GM12878 (cell line): Measurements from ENCODE around the gene ANTKMT. TPM values are rescaled to one million over a fixed set of nuclear protein-coding genes. Genes with fewer than 3 reads are reported as not detected.

ENCODE experiments used
- ATAC-seq: fragments of 200-7000 bp; cut with Tn5 transposase; 3 replicates; pipeline ENCODE4 v1.9.1; 2020; ENCODE audit warnings: mild to moderate bottlenecking, moderate library complexity
- BruUV-seq: library from RNA; stranded (reverse); fragments of 400-500 nt; replicated peaks from 2 replicates; lab custom pipeline; 2021; lab: Mats Ljungman, UMichigan
- CTCF ChIA-PET: fragments of 300-600 bp; sonication (Branson Sonifier 250); formaldehyde crosslinking; extraction: SDS; loops from one replicate; lab custom pipeline; 2021; ENCODE audit warnings: inconsistent platforms; lab: Yijun Ruan, JAX
- POLR2A ChIA-PET: fragments of 350-600 bp; formaldehyde crosslinking; extraction: SDS; loops from one replicate; lab custom pipeline; 2021; ENCODE audit warnings: inconsistent platforms; lab: Charles Lee
- RAD21 ChIA-PET: fragments of 300-600 bp; sonication (Branson Sonifier 250); formaldehyde crosslinking; loops from one replicate; lab custom pipeline; 2023; ENCODE audit warnings: antibody characterized with exemption; ENCODE audit not compliant: unreplicated experiment; lab: Charles Lee
- SMC1A ChIA-PET: fragments of 300-600 bp; sonication (Branson Sonifier 250); formaldehyde crosslinking; loops from one replicate; lab custom pipeline; 2023; ENCODE audit not compliant: unreplicated experiment, uncharacterized antibody; lab: Charles Lee
- DNase-seq: peaks from one replicate; pipeline ENCODE4 v3.0.0-alpha.2; 2011; ENCODE audit warnings: low read depth, low spot score
- FAIRE-seq: peaks from 3 replicates; lab custom pipeline; 2011; peaks lifted over from hg19 to GRCh38; lab: Jason Lieb, UNC
- H2AFZ ChIP-seq: 2 replicates; pipeline ENCODE4 v1.6.0; 2011; ENCODE audit warnings: low read depth, low read length, control low read depth; ENCODE audit not compliant: control insufficient read depth
- H3K27ac ChIP-seq: 2 replicates; pipeline ENCODE4 v1.5.1; 2011; ENCODE audit warnings: control low read depth; ENCODE audit not compliant: control insufficient read depth, insufficient read depth
- H3K27me3 ChIP-seq, 2 experiments: replicated peaks in 1 of 2; 2 replicates each; pipeline versions ENCODE4 v1.6.0 to v1.6.1; 2011; ENCODE audit warnings: low read length in 1 of 2; ENCODE audit not compliant: control insufficient read depth in 2 of 2, insufficient read depth in 2 of 2
- H3K36me3 ChIP-seq, 2 experiments: 2 replicates each; pipeline ENCODE4 v1.5.1; 2011; ENCODE audit warnings: low read length in 1 of 2; ENCODE audit not compliant: control insufficient read depth in 2 of 2, insufficient read depth in 2 of 2
- H3K4me1 ChIP-seq: 2 replicates; pipeline ENCODE4 v1.6.1; 2011; ENCODE audit warnings: mild to moderate bottlenecking, low read length, moderate library complexity, mixed read lengths; ENCODE audit not compliant: control insufficient read depth, insufficient read depth
- H3K4me2 ChIP-seq: 2 replicates; pipeline ENCODE4 v1.6.0; 2011; ENCODE audit warnings: control low read depth; ENCODE audit not compliant: control insufficient read depth, insufficient read depth
- H3K4me3 ChIP-seq: fragments of 200-600 bp; sonication (generic); 2 replicates; pipeline ENCODE4 v1.5.1; 2016
- H3K79me2 ChIP-seq: 2 replicates; pipeline ENCODE4 v1.6.0; 2011; ENCODE audit warnings: low read length; ENCODE audit not compliant: control insufficient read depth, insufficient read depth
- H3K9ac ChIP-seq: 2 replicates; pipeline ENCODE4 v1.8.0; 2011; ENCODE audit warnings: low read length, control low read depth, mixed read lengths; ENCODE audit not compliant: control insufficient read depth, insufficient read depth
- H3K9me3 ChIP-seq: replicated peaks from 3 replicates; pipeline ENCODE4 v1.5.1; 2011; ENCODE audit warnings: mild to moderate bottlenecking, low read length; ENCODE audit not compliant: control insufficient read depth, insufficient read depth
- H4K20me1 ChIP-seq: 2 replicates; pipeline ENCODE4 v1.6.0; 2011; ENCODE audit not compliant: control insufficient read depth, insufficient read depth
- BRCA1 ChIP-seq: IDR thresholded peaks from 2 replicates; pipeline ENCODE4 v1.6.1; 2011; ENCODE audit warnings: low read depth, low read length, improper control_type of control experiment
- CREM ChIP-seq: IDR thresholded peaks from 2 replicates; pipeline ENCODE4 v1.6.1; 2014; ENCODE audit warnings: antibody characterized with exemption, low read depth
- FOS ChIP-seq: IDR thresholded peaks from 3 replicates; pipeline ENCODE4 v1.6.1; 2011; ENCODE audit warnings: borderline replicate concordance; ENCODE audit not compliant: insufficient read length; ENCODE audit errors: extremely low read depth
- FOXK2 ChIP-seq: fragments of 450-650 bp; IDR thresholded peaks from 2 replicates; pipeline ENCODE4 v1.6.1; 2017; ENCODE audit warnings: mild to moderate bottlenecking, moderate library complexity
- MYC ChIP-seq: IDR thresholded peaks from 2 replicates; pipeline ENCODE4 v1.6.1; 2011; ENCODE audit warnings: mild to moderate bottlenecking, low read length, moderate library complexity, inconsistent platforms; ENCODE audit not compliant: insufficient read depth, insufficient replicate concordance, insufficient read length, severe bottlenecking
- SMC3 ChIP-seq: IDR thresholded peaks from 2 replicates; pipeline ENCODE4 v1.6.1; 2011; ENCODE audit warnings: low read length, improper control_type of control experiment, borderline replicate concordance
- WGBS: methylation state at CpG from one replicate; pipeline ENCODE4 v1.1.6; 2016; ENCODE audit warnings: low lambda C conversion rate; ENCODE audit not compliant: insufficient replicate concordance, insufficient coverage; ENCODE audit errors: missing lambda C conversion rate; 5-methylcytosine and 5-hydroxymethylcytosine counted together
- in situ Hi-C: fragments of 300-500 bp; cut with MboI; formaldehyde crosslinking; loops from 9 replicates; pipeline ENCODE4 v1.14.3; 2018; ENCODE audit warnings: mixed read lengths
- intact Hi-C: fragments of 100-400 bp; cut with micrococcal nuclease; formaldehyde crosslinking; loops from one replicate; pipeline ENCODE4 v1.14.2; 2022; ENCODE audit not compliant: unreplicated experiment
- polyA plus RNA-seq, 11 experiments: library from polyadenylated mRNA; depleted of rRNA in 4 of 11; unstranded in 6 of 11; stranded (reverse) in 5 of 11; fragments of >200 nt; fragmentation: Nextera tagmentation in 4 of 11; fragmentation: Illumina TruSeq in 1 of 11; extraction: Ambion mirVana in 4 of 11; extraction: Trizol in 1 of 11; gene quantifications; 1 replicate in 1 of 11; 2 replicates in 10 of 11; pipeline versions ENCODE4 v1.2.1 to v1.2.3, GENCODE V29; 2011 to 2016; ENCODE audit warnings: inconsistent platforms in 2 of 11, missing spikeins in 2 of 11, low read depth in 1 of 11
- total RNA-seq, 4 experiments: library from RNA; depleted of rRNA in 3 of 4; stranded (reverse); fragments of >200 nt in 3 of 4; fragmentation: Illumina TruSeq in 1 of 4; extraction: Trizol in 1 of 4; gene quantifications; 2 replicates each; pipeline versions ENCODE4 v1.2.1 to v1.2.3, GENCODE V29; 2013 to 2021
- TF ChIP-seq, protein P1 (sequence below): IDR thresholded peaks from 2 replicates; pipeline ENCODE4 v1.6.1; 2011; ENCODE audit warnings: low read depth, low read length, improper control_type of control experiment, borderline replicate concordance
- TF ChIP-seq, protein P2 (sequence below): fragments of 450-650 bp; IDR thresholded peaks from 2 replicates; pipeline ENCODE4 v1.6.1; 2016; ENCODE audit warnings: mild to moderate bottlenecking, moderate library complexity, borderline replicate concordance
- TF ChIP-seq, protein P3 (sequence below), 3 experiments: IDR thresholded peaks in 2 of 3; conservative IDR thresholded peaks in 1 of 3; 2 replicates each; pipeline ENCODE4 v1.5.1; 2011; ENCODE audit warnings: low read depth in 3 of 3, low read length in 3 of 3, mild to moderate bottlenecking in 3 of 3, control low read depth in 2 of 3, moderate library complexity in 2 of 3, inconsistent platforms in 1 of 3, mixed read lengths in 1 of 3; ENCODE audit not compliant: control insufficient read depth in 2 of 3, insufficient read depth in 1 of 3; ENCODE audit errors: extremely low read depth in 1 of 3

The ANTKMT gene
- total and polyA plus RNA-seq, 10 of the 15 experiments (the other 5 are each of a cell fraction or from before 2014, with no cell fraction given), result 0.58 to 60.5 (median 25.8) TPM

DNA sequence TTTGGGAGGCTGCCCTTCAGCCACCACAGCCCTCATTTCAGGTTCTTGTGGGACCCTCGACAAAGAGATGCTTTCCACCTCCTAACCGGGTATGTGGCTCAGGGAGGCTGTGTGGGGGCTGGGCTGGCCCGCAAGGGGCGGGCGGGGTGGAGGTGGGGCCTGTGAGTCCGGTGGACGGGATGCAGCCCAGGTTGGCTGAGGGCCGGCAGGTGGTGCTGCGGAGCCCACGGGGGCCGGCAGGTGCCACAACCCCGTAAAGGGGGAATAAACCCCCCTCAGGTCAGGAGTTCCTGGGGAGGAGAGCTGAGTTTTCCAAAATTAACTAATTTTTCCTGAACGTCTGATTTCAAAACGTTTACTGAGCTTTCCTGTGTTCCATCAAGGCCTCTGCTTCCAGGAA lies 24.8 kb downstream of the ANTKMT start:
- 0% methylated on average over 14 of the region's 14 CpGs for WGBS
- CTCF ChIA-PET, result interaction anchor here (0.6 to 2.4 kb wide), 3 partner anchors 33 to 43 kb away, joined by 3 to 5 read pairs (median 4); partner anchors contain the start of genes CHTF18 and RPUSD1
- ATAC-seq (peak; percentile 66), FAIRE-seq (no peak), DNase-seq (no peak)
- H3K27ac ChIP-seq, result no peak overlapping the region
- H3K36me3 ChIP-seq, result no peaks in the 10 kb centered on the region
- no peak overlapping the region for H3K4me3 ChIP-seq
- POLR2A ChIA-PET, result interaction anchor here (0.8 kb wide), 1 partner anchor 14 kb away, joined by 3 read pairs; no protein-coding TSS in a partner anchor
- H4K20me1 ChIP-seq, result no peaks in the 10 kb centered on the region
- intact Hi-C loops, result no loop called here
- no peak overlapping the region for H3K4me2 ChIP-seq
- H3K4me1 ChIP-seq, result no peaks in the 10 kb centered on the region; the same call in 1 of the 2 replicates
- no peaks in the 10 kb centered on the region for H3K27me3 ChIP-seq
- H3K9me3 ChIP-seq, result no peaks in the 10 kb centered on the region
- no TSS peak for BruUV-seq
- TF ChIP-seq FOS (no peak), MYC (no peak), FOXK2 (no peak), SMC3 (peak; percentile 13; the same call in 1 of the 2 replicates), CREM (no peak), BRCA1 (no peak)
- TF ChIP-seq, protein P1, sequence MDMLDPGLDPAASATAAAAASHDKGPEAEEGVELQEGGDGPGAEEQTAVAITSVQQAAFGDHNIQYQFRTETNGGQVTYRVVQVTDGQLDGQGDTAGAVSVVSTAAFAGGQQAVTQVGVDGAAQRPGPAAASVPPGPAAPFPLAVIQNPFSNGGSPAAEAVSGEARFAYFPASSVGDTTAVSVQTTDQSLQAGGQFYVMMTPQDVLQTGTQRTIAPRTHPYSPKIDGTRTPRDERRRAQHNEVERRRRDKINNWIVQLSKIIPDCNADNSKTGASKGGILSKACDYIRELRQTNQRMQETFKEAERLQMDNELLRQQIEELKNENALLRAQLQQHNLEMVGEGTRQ, result no peak
- TF ChIP-seq, protein P2, sequence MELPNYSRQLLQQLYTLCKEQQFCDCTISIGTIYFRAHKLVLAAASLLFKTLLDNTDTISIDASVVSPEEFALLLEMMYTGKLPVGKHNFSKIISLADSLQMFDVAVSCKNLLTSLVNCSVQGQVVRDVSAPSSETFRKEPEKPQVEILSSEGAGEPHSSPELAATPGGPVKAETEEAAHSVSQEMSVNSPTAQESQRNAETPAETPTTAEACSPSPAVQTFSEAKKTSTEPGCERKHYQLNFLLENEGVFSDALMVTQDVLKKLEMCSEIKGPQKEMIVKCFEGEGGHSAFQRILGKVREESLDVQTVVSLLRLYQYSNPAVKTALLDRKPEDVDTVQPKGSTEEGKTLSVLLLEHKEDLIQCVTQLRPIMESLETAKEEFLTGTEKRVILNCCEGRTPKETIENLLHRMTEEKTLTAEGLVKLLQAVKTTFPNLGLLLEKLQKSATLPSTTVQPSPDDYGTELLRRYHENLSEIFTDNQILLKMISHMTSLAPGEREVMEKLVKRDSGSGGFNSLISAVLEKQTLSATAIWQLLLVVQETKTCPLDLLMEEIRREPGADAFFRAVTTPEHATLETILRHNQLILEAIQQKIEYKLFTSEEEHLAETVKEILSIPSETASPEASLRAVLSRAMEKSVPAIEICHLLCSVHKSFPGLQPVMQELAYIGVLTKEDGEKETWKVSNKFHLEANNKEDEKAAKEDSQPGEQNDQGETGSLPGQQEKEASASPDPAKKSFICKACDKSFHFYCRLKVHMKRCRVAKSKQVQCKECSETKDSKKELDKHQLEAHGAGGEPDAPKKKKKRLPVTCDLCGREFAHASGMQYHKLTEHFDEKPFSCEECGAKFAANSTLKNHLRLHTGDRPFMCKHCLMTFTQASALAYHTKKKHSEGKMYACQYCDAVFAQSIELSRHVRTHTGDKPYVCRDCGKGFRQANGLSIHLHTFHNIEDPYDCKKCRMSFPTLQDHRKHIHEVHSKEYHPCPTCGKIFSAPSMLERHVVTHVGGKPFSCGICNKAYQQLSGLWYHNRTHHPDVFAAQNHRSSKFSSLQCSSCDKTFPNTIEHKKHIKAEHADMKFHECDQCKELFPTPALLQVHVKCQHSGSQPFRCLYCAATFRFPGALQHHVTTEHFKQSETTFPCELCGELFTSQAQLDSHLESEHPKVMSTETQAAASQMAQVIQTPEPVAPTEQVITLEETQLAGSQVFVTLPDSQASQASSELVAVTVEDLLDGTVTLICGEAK, result no peak
- TF ChIP-seq, protein P3, sequence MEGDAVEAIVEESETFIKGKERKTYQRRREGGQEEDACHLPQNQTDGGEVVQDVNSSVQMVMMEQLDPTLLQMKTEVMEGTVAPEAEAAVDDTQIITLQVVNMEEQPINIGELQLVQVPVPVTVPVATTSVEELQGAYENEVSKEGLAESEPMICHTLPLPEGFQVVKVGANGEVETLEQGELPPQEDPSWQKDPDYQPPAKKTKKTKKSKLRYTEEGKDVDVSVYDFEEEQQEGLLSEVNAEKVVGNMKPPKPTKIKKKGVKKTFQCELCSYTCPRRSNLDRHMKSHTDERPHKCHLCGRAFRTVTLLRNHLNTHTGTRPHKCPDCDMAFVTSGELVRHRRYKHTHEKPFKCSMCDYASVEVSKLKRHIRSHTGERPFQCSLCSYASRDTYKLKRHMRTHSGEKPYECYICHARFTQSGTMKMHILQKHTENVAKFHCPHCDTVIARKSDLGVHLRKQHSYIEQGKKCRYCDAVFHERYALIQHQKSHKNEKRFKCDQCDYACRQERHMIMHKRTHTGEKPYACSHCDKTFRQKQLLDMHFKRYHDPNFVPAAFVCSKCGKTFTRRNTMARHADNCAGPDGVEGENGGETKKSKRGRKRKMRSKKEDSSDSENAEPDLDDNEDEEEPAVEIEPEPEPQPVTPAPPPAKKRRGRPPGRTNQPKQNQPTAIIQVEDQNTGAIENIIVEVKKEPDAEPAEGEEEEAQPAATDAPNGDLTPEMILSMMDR (IDR thresholded peaks at IDR 0.05 in 2 of 3, conservative IDR thresholded peaks at IDR 0.05 in 1 of 3; ENCODE audit: control insufficient read depth in 2 of 3, extremely low read depth in 1 of 3, insufficient read depth in 1 of 3, low read depth in 3 of 3, low read length in 3 of 3), result peak; percentile 24 to 57 (median 34); a peak in 5 of 6 replicates
- in situ Hi-C loops, result no loop called here
- no peak overlapping the region for H2AFZ ChIP-seq
- RAD21 ChIA-PET, result no interaction called here
- no peak overlapping the region for H3K9ac ChIP-seq
- SMC1A ChIA-PET, result no interaction called here
- no peaks in the 10 kb centered on the region for H3K79me2 ChIP-seq
